MG63 (cell line): ENCODE measurements around the gene TMC8. TPM values are rescaled to one million over a fixed set of nuclear protein-coding genes. Genes with fewer than 3 reads are reported as not detected.

ENCODE experiments used
- DNase-seq: peaks from one replicate; pipeline ENCODE4 v3.0.0-alpha.2; 2020
- H3K27me3 ChIP-seq: fragments of 250-450 bp; sonication (Bioruptor Pico); 2 replicates; pipeline ENCODE4 v1.5.1; 2020; ENCODE audit warnings: mild to moderate bottlenecking, moderate library complexity
- H3K36me3 ChIP-seq: fragments of 250-450 bp; sonication (Bioruptor Pico); 2 replicates; pipeline ENCODE4 v1.5.1; 2020; ENCODE audit warnings: mild to moderate bottlenecking, moderate library complexity
- H3K4me3 ChIP-seq: fragments of 250-450 bp; sonication (Bioruptor Pico); 2 replicates; pipeline ENCODE4 v1.5.1; 2020; ENCODE audit warnings: mild to moderate bottlenecking, moderate library complexity
- H3K9me3 ChIP-seq: fragments of 250-450 bp; sonication (Bioruptor Pico); 2 replicates; pipeline ENCODE4 v1.5.1; 2020; ENCODE audit warnings: mild to moderate bottlenecking, moderate library complexity
- total RNA-seq: library from RNA; depleted of rRNA; stranded (reverse); fragments of >200 nt; shearing (Covaris generic); gene quantifications from 2 replicates; pipeline ENCODE4 v1.2.3, GENCODE V29; 2014; ENCODE audit warnings: low replicate concordance

The TMC8 gene
- total RNA-seq, 1 experiment from 2014 or later: not detected

DNA sequence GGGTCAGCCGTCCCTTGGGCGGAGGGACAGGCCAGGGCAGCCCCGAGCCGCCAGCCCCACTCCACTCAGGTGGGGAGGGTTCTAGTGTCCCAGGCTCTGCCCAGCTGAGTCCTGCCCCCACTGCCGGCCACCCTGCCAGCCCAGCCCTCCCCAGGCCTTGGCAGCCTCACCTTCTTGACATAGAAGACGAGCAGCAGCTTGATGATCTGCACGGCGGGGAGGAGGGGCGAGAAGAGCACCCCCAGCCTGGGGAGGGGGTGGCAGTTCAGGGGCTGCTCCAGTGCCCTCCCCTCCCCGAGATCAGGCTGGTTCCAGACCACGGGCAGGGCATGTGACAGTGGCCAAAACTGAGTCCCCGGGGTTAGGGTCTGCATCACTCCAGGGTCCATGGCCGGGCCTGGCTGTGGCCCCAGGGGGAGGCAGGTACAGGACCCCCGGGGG lies 11.8 kb upstream of the TMC8 start:
- no peak for DNase-seq
- H3K36me3 ChIP-seq: no peaks in the 10 kb centered on the region
- no peak overlapping the region for H3K4me3 ChIP-seq
- no peaks in the 10 kb centered on the region for H3K9me3 ChIP-seq
- H3K27me3 ChIP-seq: no peaks in the 10 kb centered on the region

DNA sequence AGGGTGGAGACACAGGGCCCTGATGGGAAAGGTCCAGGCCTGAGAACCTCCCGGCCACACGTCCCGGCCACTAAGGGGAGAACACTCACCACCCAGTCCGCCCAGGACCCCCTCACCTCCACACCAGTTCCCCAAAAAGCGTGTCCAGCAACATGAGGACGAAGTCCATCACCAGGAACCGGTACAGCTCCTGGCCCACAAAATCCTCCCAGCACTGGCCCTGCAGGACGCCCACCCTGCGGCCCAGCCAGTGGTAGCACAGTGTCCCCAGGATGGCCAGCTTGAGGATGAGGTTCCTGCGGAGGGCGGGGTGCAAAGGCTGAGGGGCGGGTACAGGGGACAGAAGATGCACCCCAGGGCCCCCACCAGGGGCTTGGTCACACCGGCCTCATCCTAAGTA lies 10.0 kb upstream of the TMC8 start:
- H3K9me3 ChIP-seq: no peaks in the 10 kb centered on the region
- no peak for DNase-seq
- H3K27me3 ChIP-seq: no peaks in the 10 kb centered on the region
- H3K4me3 ChIP-seq: no peak overlapping the region
- H3K36me3 ChIP-seq: no peaks in the 10 kb centered on the region

DNA sequence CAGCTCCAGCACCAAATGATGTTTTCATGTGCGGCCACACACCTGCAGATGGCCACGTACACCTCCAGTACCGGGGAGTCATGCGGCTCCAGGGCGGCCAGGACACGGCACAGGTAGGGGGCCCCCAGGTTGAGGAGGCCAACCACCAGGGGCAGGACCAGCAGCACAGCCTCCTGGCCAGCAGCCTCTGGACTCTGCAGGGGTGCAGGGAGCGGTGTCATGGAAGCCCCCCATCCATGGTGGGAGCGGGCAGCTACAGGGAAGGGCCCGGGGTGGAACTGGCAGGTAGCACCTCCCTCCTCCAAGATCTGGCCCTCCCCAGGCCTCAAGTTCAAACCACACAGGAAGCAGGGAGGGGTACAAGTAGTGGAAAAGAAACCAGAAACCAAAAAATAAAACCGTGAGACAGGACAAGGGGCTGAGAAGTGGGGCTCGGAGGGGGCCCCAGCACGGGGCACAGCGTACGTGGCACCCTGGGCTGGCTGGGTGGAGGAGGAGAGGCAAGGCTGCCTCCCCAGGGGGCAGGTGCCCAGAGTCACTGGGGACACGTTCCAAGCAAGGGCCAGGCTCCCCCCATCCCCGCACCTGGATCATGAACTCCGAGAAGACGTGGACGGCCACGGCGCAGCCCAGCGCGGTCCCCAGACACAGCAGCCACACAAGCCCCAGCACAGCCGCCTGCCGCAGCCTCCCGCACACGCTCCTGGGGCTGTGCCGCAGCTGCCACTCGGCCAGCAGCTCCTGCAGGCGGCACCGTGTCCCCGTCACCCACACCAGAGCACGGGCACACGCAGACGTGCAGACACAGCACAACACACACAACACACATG lies 9.4 kb upstream of the TMC8 start:
- Histone ChIP-seq H3K36me3 (no peaks in the 10 kb centered on the region), H3K4me3 (no peak overlapping the region)
- no peak for DNase-seq

DNA sequence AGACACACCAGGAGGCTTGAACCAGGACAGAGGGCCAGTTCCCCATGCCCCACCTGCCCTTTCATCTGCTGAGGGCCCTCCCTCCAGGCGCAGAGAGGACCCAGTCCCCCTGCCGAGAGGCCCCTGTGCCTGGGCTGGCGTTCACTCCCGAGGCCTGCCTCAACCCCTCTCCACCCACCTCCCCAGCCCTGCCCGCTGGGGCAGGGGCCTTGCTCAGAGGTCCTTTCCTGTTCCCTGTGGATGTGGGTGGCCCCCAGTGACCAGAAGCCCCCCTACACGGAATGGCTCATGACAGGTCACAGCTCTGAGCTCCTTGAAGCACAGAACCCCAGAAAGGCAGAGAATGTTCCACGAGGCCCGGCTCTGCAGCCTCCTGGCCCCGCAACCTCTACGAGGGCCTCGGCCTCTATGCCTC lies 8.8 kb upstream of the TMC8 start:
- no peaks in the 10 kb centered on the region for H3K9me3 ChIP-seq
- no peaks in the 10 kb centered on the region for H3K27me3 ChIP-seq
- DNase-seq: no peak
- no peaks in the 10 kb centered on the region for H3K36me3 ChIP-seq
- H3K4me3 ChIP-seq: no peak overlapping the region

More for the DNA sequence above, 9.4 kb upstream of the TMC8 start:
- H3K9me3 ChIP-seq: no peaks in the 10 kb centered on the region
- H3K27me3 ChIP-seq: no peaks in the 10 kb centered on the region

DNA sequence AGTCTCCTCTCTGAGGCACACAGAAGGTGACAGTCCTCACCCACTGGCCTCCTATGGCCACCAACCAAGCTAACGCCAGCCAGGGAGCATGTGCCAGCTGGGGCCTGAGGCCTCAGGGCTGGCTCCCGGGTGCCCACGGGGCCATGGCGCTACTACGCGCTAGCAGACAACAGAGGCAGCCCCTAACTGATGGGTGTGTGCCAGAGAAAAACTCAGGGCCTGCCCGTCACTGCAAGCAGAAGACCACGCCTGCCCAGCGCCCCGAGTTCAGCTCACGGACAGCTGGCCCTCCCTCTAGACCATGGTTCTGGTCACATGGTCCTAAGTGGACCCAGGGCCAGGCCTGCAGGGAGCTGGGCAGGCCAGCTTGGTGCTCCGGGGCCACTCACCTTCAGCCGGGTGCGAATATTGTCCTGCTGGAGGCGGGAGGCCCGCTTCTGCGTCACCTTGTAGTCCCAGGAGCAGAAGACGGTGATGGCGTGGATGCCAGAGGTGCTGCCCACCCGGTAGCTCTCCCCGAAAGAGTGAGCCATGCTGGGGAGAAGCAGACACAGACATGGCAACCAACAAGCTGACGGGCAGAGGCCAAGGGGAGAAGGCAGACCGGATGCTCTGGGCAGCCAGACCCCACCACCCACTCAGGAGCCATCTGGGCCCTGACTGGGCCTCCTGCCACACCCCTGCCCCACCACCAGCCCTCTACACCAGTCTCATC lies 8.2 kb upstream of the TMC8 start:
- H3K27me3 ChIP-seq: no peaks in the 10 kb centered on the region
- no peak overlapping the region for H3K4me3 ChIP-seq
- no peak for DNase-seq
- H3K36me3 ChIP-seq: no peaks in the 10 kb centered on the region
- H3K9me3 ChIP-seq: no peaks in the 10 kb centered on the region

DNA sequence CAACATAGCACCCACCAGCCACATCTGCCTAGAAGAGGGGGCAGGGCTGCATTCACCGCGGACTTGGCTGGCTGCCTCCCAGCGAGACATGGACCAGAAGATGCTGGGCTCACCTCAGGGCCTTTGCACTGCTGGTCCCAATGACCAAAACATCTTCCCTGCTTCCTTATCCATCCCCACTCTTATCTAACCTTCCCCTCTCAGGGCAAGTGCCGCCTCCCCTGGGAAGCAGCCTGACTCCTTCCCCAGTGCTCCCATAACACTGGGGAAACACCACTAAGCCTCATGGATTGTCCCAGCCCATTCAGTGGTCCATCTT lies 7.7 kb upstream of the TMC8 start:
- Histone ChIP-seq H3K4me3 (no peak overlapping the region), H3K27me3 (no peaks in the 10 kb centered on the region), H3K9me3 (no peaks in the 10 kb centered on the region), H3K36me3 (no peaks in the 10 kb centered on the region)
- no peak for DNase-seq

DNA sequence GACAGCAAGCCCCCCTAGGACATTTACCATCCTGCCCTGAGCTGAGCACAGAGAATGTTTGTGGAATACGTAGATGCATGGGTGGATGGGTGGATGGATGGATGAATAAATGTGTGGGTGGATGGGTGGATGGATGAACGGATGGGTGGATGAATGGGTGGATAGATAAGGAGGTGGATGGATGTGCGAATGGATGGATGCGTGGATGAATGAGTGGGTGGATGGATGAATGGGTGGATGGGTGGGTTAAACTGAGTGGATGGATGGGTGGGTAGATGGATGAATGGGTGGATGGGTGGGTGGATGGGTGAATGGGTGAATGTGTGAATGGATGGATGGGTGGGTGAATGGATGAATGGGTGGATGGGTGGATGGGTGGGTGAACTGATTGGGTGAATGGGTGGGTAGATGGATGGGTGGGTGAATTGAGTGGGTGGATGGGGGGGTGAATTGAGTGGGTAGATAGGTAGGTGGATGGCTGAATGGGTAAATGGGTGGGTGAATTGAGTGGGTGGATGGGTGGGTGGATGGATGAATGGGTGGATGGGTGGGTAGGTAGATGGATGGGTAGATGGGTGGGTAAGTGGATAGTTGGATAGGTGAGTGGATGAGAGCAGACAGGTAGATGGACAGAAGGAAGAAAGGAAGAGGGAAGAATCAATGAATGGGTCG lies 7.2 kb upstream of the TMC8 start:
- Histone ChIP-seq H3K27me3 (no peaks in the 10 kb centered on the region), H3K9me3 (no peaks in the 10 kb centered on the region), H3K4me3 (no peak overlapping the region), H3K36me3 (no peaks in the 10 kb centered on the region)
- no peak for DNase-seq

DNA sequence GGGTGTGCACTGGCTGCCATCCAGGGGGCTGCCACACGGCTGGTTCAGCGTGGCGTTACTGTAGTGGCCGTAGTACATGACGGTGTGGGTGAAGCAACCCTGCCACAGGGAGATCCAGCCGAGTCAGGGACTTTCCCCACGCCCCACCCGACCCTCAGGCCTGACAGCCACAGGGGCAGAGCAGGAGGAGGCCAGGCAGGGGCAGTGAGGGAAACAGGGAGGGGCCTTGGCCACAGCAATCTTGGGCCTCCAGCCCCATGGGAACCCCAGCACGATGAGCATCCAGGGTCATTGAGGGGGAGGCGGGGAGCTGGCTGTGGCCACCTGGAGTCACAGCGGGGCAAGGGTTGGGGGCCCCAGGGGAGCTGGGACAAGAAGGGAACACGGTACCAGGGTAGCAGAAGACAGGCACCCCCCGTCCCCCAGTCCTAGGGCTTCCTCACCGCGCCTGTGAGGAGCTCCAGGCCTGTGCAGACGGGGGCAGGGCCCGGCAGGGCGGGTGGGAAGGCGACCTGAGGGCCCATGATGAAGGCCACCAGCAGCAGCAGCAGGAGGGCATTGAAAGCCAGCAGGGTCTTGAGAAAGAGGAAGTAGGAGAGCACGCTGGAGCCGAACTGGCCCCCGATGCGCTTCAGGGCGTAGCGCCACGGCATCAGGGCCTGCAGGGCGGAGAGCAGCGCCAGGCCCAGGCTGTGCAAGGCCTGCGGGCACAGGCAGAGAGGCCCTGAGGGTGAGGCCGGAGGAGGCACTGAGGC lies 6.3 kb upstream of the TMC8 start:
- Histone ChIP-seq H3K4me3 (no peak overlapping the region), H3K36me3 (no peaks in the 10 kb centered on the region), H3K27me3 (no peaks in the 10 kb centered on the region), H3K9me3 (no peaks in the 10 kb centered on the region)
- DNase-seq: no peak

DNA sequence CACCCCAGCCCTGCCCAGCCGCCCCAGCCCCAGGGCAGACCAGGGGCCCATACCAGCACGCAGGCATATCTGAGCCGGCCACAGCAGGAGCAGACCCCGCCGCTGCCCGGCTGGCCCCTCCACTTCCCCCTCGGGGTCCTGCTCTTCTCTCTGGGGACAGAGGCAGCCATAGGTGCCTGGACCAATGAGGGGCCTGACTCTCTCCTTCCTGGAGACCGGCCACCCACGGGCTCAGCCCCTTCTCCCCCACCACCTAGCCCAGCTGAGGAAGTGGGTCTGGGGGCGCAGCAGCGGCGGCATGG lies 5.8 kb upstream of the TMC8 start:
- no peak for DNase-seq
- Histone ChIP-seq H3K9me3 (no peaks in the 10 kb centered on the region), H3K4me3 (no peak overlapping the region), H3K27me3 (no peaks in the 10 kb centered on the region), H3K36me3 (no peaks in the 10 kb centered on the region)

DNA sequence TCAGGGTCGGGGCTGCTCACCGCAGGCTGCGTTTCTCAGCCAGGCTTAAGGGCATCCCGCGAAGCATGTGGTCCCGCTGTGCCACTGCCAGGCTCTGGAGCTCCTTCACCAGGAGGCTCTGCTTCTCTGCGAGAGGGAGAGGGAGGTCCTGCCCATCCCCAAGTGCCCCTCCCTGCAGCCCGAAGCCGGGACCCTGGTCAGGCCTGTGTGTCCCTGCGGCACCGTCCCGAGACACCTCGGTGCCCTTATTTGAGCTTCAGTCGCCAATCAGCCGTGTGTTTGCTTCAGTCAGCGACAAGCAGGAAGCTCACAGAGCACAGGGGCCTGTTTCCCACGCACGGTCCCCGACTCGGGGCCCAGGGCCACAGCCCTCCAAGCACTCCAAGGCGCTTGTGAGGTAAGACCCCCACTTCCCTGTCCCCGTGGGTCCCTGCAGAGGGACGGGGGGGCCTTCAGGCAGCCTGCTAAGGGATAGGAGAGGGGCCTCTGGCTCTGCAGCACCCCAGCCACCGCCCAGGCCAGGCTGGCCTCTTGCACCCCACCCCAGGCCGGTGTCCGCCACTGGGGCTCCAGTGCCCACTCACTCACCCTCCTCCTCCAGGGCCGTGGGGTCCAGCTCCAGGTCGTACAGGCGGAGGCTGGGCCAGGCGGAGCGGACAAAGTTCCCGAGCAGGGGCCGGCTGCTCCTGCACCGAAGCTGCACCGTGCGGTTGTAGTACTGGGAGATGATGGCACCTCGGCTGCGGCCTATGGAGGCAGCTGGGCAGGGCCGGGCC lies 5.2 kb upstream of the TMC8 start:
- no peaks in the 10 kb centered on the region for H3K9me3 ChIP-seq
- H3K36me3 ChIP-seq: no peaks in the 10 kb centered on the region
- no peak for DNase-seq
- H3K27me3 ChIP-seq: no peaks in the 10 kb centered on the region
- no peak overlapping the region for H3K4me3 ChIP-seq

DNA sequence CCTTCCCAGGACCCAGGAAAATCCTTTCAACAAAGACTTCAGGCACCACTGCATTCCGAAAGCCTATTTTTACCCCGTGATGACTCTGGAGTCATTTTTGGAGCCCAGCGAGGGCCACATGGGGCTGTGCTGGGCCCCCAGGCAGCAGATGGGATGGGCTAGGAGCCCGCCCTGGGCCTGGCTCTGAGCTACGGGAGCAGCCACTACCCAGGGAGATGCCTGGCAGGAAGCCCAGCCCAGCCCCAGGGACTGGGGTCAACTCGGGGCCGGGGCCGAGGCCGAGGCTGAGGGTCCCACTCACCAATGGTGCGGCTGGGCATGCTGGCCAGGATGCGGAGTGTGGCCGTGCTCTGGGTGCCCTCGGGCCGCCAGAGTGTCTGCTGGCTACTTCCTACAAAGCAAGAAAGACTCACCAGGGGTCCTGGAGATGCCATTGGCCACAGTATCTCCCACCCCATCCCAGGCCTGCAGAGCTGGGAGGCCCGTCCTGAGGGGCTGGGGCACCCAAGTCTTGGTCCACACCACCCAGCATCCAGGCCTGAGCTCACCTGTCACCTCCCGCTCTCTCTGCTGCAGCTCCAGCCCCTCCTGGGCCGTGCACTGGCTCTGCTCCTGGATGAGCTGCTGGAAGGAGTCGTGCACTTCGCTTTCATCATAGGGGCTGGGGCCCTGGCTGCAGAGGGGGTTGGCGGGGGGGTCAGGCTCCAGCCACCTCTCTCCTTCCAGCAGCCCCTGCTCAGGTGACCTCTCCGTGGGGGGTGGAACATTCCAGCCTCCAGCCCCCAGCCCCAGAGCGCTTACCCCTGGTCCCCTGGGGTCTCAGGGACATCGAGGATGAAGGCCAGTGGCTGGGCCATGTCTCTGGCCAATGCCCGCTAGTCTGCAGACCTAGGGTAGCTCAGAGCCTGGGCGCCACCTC lies 4.3 kb upstream of the TMC8 start:
- no peak for DNase-seq
- Histone ChIP-seq H3K36me3 (no peaks in the 10 kb centered on the region), H3K9me3 (no peaks in the 10 kb centered on the region), H3K4me3 (no peak overlapping the region), H3K27me3 (no peaks in the 10 kb centered on the region)

DNA sequence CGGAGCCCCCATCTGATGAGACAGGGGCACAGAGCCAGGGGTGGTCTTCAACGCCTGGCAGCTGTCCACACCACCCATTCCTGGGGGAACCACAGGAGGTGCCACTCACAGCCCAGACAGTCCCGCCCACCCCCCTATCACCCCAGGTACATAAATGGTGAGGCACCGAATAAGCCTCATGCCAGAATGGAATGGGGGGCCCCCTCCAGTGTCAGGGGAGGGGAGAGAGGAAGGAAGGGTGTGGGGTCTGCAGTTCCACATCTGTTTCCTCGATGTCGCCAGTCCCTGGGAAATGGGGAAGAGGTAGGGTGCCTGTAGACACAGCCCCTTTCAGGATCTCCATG lies 3.7 kb upstream of the TMC8 start:
- DNase-seq: no peak
- Histone ChIP-seq H3K36me3 (no peaks in the 10 kb centered on the region), H3K9me3 (no peaks in the 10 kb centered on the region), H3K27me3 (no peaks in the 10 kb centered on the region), H3K4me3 (no peak overlapping the region)

DNA sequence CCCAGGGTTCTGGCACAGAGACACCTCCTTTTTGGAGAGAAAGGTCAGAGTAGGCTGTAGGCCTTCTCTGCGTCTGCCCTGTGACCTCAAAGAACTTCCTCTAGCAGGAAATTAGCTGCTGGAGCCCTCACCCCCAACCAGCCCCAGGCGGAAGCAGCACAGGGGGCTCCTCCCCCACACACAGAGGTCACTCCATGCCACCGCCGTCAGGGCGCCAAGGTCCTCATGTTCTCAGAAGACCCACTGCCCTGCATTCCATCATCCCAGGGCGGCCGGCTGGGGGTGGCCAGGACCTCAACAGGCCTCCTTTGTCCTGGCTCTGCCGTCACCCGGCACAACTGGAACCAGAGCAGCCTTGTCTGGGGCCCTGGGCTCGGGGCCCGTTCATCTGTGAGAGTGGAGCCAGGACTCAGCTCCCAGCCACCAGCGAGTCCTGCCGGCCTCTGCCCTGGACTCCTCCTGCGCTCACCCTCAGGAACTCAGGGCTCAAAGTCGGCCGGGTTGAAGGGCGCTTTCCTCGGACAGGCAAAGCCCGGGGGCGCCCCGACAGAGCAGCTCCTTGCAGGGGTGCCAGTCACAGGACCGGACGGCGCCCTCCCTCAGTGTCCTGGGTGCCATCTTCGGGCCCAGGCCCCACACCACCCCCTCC lies 3.2 kb upstream of the TMC8 start:
- Histone ChIP-seq H3K4me3 (no peak overlapping the region), H3K27me3 (no peaks in the 10 kb centered on the region), H3K9me3 (no peaks in the 10 kb centered on the region), H3K36me3 (no peaks in the 10 kb centered on the region)
- no peak for DNase-seq

DNA sequence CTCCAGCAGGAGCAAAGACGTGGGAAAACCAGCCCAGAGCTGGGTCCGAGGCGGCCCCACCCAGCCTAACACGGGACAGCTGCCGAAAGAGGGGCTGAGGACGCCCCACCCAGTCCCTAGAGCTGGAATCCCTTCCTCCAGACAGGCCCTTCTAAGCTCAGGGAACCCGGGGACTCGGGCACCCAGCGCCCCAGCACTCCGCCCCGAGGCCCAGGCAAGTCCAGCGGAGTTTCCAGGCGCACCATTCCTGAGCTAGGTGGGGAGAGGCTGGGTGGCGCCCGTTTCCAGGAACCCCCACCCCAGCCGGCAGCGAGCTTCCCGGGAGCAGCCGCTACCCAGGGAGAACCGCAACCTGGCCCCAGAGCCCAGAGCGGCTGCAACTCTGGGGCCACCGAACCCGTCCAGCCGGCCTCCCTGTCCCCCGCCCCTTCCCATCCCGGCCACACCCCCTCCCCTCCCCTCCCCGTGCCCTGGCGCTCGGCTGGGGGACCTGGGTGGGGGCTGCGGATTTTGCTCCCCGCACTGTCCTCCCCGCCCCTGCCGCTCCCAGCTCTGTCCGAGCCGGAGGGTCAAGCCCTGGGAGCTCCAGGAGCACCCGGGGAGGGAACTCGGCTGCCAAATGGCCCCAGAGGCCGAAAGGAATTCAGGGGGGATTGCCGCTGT lies 2.6 kb upstream of the TMC8 start:
- no peaks in the 10 kb centered on the region for H3K27me3 ChIP-seq
- no peaks in the 10 kb centered on the region for H3K9me3 ChIP-seq
- DNase-seq: no peak
- H3K4me3 ChIP-seq: peak overlapping the region; percentile 49
- no peaks in the 10 kb centered on the region for H3K36me3 ChIP-seq
